Gastrocnemius medialis (tissue), 4 donors: ENCODE measurements around the gene KLHL18.

Experiments
- CTCF ChIP-seq, 5 experiments: fragments of 450-650 bp in 3 of 5; fragments of 200-600 bp in 2 of 5; sonication (generic) in 2 of 5; IDR thresholded peaks in 4 of 5; conservative IDR thresholded peaks in 1 of 5; 1 replicate in 4 of 5; 2 replicates in 1 of 5; pipeline ENCODE4 v1.5.1; 2016 to 2019; ENCODE audit warnings: antibody characterized with exemption in 5 of 5, mild to moderate bottlenecking in 3 of 5, moderate library complexity in 3 of 5
- POLR2A ChIP-seq, 2 donors: fragments of 450-650 bp; IDR thresholded peaks; one replicate each; pipeline ENCODE4 v1.6.1; 2017; ENCODE audit warnings: antibody characterized with exemption in 2 of 2, mild to moderate bottlenecking in 2 of 2, moderate library complexity in 2 of 2

GRCh38 chr3:47339951-47340350 lies 57.2 kb downstream of the KLHL18 start:
- no peak for TF ChIP-seq CTCF (IDR thresholded peaks at IDR 0.05 in 4 of 5, conservative IDR thresholded peaks at IDR 0.05 in 1 of 5)
- TF ChIP-seq POLR2A (IDR thresholded peaks at IDR 0.05) = no peak
